ENCODE data around the gene FXYD5. TPM values are rescaled to one million over a fixed set of nuclear protein-coding genes. Genes with fewer than 3 reads are reported as not detected.

Gene FXYD5
- total RNA-seq, 1 experiment from 2014 or later, result 760 TPM

DNA sequence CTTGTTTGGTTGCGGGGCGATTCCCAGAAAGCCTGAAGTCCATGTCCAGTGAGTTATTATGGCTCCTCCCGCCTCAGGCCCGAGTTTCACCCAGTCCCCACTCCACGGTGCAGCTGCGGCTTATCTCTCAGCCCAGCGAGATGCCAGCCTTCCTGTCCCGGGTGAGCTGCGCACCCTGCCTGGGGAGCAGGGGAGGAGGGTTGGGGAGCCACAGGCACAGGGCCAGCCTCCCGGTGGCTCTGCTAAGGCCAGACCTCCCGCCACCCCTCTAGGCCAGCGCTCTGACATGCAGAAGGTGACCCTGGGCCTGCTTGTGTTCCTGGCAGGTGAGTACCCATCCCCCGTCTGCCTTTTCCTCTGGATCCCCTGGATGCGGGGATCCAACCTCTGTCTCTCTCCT lies 35.4 kb upstream of the FXYD5 start:
- Mint-ChIP-seq H3K27ac (ENCODE audit: unreplicated experiment) (peak overlapping the region; percentile 21), H3K9me3 (ENCODE audit: low read depth, unreplicated experiment) (no peaks in the 10 kb centered on the region), H3K36me3 (ENCODE audit: insufficient read depth, unreplicated experiment) (peaks cover 60% of the 10 kb centered on the region), H3K4me1 (ENCODE audit: low read depth, unreplicated experiment) (peaks cover 73% of the 10 kb centered on the region), H3K4me3 (ENCODE audit: low read depth, unreplicated experiment) (no peak overlapping the region), H3K27me3 (ENCODE audit: unreplicated experiment) (no peaks in the 10 kb centered on the region)
- TF ChIP-seq, protein P1, sequence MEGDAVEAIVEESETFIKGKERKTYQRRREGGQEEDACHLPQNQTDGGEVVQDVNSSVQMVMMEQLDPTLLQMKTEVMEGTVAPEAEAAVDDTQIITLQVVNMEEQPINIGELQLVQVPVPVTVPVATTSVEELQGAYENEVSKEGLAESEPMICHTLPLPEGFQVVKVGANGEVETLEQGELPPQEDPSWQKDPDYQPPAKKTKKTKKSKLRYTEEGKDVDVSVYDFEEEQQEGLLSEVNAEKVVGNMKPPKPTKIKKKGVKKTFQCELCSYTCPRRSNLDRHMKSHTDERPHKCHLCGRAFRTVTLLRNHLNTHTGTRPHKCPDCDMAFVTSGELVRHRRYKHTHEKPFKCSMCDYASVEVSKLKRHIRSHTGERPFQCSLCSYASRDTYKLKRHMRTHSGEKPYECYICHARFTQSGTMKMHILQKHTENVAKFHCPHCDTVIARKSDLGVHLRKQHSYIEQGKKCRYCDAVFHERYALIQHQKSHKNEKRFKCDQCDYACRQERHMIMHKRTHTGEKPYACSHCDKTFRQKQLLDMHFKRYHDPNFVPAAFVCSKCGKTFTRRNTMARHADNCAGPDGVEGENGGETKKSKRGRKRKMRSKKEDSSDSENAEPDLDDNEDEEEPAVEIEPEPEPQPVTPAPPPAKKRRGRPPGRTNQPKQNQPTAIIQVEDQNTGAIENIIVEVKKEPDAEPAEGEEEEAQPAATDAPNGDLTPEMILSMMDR (IDR thresholded peaks at IDR 0.05; ENCODE audit: unreplicated experiment), result no peak
- CTCF ChIA-PET, result interaction anchor here (0.5 kb wide), 1 partner anchor 29 kb away, joined by 4 read pairs; no protein-coding TSS in a partner anchor
- intact Hi-C loops (cut with micrococcal nuclease; ENCODE audit: unreplicated experiment), result no loop called here
- no TSS peak for BruUV-seq (replicated peaks)
- DNase-seq, result no peak

DNA sequence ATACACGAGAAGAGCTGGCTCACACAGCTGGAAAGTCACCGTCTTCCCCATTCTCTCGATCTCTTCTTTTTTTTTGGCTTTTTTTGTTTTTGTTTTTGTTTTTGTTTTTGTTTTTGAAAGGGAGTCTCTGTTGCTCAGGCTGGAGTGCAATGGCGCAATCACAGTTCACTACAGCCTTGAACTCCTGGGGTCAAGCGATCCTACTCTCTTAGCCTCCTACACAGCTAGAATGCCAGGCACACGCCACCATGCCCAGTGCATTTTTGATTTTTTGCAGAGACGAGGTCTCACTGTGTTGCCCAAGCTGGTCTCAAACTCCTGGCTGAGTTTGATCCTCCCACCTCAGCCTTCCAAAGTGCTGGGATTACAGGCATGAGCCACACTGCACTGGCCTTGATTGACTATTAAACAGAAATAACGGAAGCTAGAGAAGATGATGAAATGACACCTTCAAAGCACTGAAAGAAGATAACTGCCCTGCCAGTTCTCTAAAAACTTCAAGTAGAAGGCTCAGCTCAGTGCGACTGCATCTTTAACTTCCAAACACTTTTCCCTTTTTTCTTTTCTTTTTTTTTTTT lies 34.9 kb upstream of the FXYD5 start:
- Mint-ChIP-seq H3K4me1 (ENCODE audit: low read depth, unreplicated experiment) (peaks cover 73% of the 10 kb centered on the region), H3K4me3 (ENCODE audit: low read depth, unreplicated experiment) (no peak overlapping the region), H3K27ac (ENCODE audit: unreplicated experiment) (peak overlapping the region; percentile 21), H3K36me3 (ENCODE audit: insufficient read depth, unreplicated experiment) (peaks cover 62% of the 10 kb centered on the region), H3K27me3 (ENCODE audit: unreplicated experiment) (no peaks in the 10 kb centered on the region), H3K9me3 (ENCODE audit: low read depth, unreplicated experiment) (no peaks in the 10 kb centered on the region)
- intact Hi-C loops (cut with micrococcal nuclease; ENCODE audit: unreplicated experiment), result no loop called here
- CTCF ChIA-PET, result interaction anchor here (0.7 kb wide), 1 partner anchor 23 kb away, joined by 3 read pairs; no protein-coding TSS in a partner anchor
- BruUV-seq (replicated peaks), result TSS peak; percentile 1
- TF ChIP-seq, protein P1 (IDR thresholded peaks at IDR 0.05; ENCODE audit: unreplicated experiment), result no peak
- no peak for DNase-seq

DNA sequence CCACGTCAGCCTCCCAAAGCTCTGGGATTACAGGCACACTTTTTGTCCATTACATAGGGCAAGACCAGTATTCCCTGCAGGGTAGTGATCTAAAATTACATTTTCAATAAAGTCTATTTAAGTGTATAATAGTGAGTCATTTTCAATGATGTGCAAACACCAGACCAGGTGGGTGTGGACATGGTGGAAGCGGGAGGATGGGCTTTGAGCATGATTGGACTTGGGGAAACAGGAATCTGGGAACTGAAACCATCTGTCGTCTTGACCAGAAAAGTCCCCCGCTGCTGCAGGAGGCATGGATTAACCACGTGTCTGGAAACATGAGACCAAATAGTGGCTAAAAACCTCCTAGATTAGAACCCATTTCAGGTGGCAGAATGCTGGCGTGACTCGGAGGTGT lies 34.0 kb upstream of the FXYD5 start:
- TF ChIP-seq, protein P1 (IDR thresholded peaks at IDR 0.05; ENCODE audit: unreplicated experiment), result no peak
- intact Hi-C loops (cut with micrococcal nuclease; ENCODE audit: unreplicated experiment), result no loop called here
- CTCF ChIA-PET, result no interaction called here
- Mint-ChIP-seq H3K4me1 (ENCODE audit: low read depth, unreplicated experiment) (peaks cover 79% of the 10 kb centered on the region), H3K9me3 (ENCODE audit: low read depth, unreplicated experiment) (no peaks in the 10 kb centered on the region), H3K27me3 (ENCODE audit: unreplicated experiment) (no peaks in the 10 kb centered on the region), H3K4me3 (ENCODE audit: low read depth, unreplicated experiment) (no peak overlapping the region), H3K27ac (ENCODE audit: unreplicated experiment) (peak overlapping the region; percentile 31), H3K36me3 (ENCODE audit: insufficient read depth, unreplicated experiment) (peaks cover 58% of the 10 kb centered on the region)
- DNase-seq, result peak; percentile 68
- BruUV-seq (replicated peaks), result no TSS peak

DNA sequence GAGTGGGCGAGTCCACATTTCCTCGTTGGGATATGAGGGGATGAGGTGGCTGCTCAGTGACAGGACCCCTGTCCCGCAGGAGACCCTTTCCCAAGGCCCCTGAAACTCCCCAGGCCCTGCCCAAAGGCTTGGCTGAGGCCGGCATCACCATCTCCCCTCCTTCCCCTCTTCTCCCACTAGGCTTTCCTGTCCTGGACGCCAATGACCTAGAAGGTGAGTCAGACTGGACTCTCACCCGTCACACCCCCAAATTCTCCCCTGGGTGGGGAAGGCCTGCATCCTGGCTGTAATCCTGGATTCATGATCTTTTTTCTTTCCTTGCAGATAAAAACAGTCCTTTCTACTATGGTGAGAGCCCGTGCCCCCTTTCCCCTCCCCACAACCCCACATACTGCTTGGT lies 33.6 kb upstream of the FXYD5 start:
- H3K27ac Mint-ChIP-seq (ENCODE audit: unreplicated experiment), result peak overlapping the region; percentile 31
- H3K36me3 Mint-ChIP-seq (ENCODE audit: insufficient read depth, unreplicated experiment), result peaks cover 54% of the 10 kb centered on the region
- no peaks in the 10 kb centered on the region for H3K27me3 Mint-ChIP-seq (ENCODE audit: unreplicated experiment)
- intact Hi-C loops (cut with micrococcal nuclease; ENCODE audit: unreplicated experiment), result no loop called here
- TF ChIP-seq, protein P1 (IDR thresholded peaks at IDR 0.05; ENCODE audit: unreplicated experiment), result no peak
- no peak overlapping the region for H3K4me3 Mint-ChIP-seq (ENCODE audit: low read depth, unreplicated experiment)
- H3K4me1 Mint-ChIP-seq (ENCODE audit: low read depth, unreplicated experiment), result peaks cover 79% of the 10 kb centered on the region
- CTCF ChIA-PET, result interaction anchor here (0.6 to 1.2 kb wide), 2 partner anchors 65 to 147 kb away, joined by 3 to 5 read pairs; no protein-coding TSS in a partner anchor
- peak; percentile 55 for DNase-seq
- H3K9me3 Mint-ChIP-seq (ENCODE audit: low read depth, unreplicated experiment), result no peaks in the 10 kb centered on the region
- no TSS peak for BruUV-seq (replicated peaks)
